NB4 (cell line): ENCODE data around the gene NDUFAF8.

Experiments
- MAX ChIP-seq: IDR thresholded peaks from 2 replicates; pipeline ENCODE4 v1.6.1; 2011; ENCODE audit warnings: low read depth, low read length
- MYC ChIP-seq: IDR thresholded peaks from 2 replicates; pipeline ENCODE4 v1.6.1; 2011; ENCODE audit warnings: low read depth, low read length
- POLR2A ChIP-seq: IDR thresholded peaks from 2 replicates; pipeline ENCODE4 v1.6.1; 2011; ENCODE audit warnings: mild to moderate bottlenecking; ENCODE audit not compliant: insufficient read length; ENCODE audit errors: extremely low read depth
- TF ChIP-seq, protein P1 (sequence below): IDR thresholded peaks from one replicate; pipeline ENCODE4 v1.5.1; 2012; ENCODE audit warnings: low read depth, low read length

DNA sequence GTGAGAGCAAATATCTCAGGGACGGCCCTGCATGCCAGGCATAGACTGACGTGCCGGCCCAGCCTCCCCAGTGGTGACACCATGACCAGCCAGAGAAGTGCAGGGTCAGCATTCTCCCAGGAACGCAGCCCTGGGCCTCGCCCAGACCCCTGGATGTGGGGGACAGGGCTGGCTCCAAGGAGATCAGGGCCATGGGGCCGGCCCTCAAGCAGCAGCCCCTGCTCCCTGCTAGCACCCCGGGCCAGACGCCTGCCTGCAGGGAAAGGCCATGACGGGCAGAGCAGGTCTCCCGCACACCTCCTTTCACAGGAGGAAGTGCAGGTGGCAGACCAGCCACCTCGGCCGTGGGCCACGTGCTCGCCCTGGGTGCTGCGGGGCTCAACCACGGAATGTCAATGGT is 9.5 kb downstream of the NDUFAF8 start:
- TF ChIP-seq, protein P1, sequence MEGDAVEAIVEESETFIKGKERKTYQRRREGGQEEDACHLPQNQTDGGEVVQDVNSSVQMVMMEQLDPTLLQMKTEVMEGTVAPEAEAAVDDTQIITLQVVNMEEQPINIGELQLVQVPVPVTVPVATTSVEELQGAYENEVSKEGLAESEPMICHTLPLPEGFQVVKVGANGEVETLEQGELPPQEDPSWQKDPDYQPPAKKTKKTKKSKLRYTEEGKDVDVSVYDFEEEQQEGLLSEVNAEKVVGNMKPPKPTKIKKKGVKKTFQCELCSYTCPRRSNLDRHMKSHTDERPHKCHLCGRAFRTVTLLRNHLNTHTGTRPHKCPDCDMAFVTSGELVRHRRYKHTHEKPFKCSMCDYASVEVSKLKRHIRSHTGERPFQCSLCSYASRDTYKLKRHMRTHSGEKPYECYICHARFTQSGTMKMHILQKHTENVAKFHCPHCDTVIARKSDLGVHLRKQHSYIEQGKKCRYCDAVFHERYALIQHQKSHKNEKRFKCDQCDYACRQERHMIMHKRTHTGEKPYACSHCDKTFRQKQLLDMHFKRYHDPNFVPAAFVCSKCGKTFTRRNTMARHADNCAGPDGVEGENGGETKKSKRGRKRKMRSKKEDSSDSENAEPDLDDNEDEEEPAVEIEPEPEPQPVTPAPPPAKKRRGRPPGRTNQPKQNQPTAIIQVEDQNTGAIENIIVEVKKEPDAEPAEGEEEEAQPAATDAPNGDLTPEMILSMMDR, result no peak
- TF ChIP-seq POLR2A, result no peak
- TF ChIP-seq MAX, result no peak
- no peak for TF ChIP-seq MYC
